GM23248 (cell line): ENCODE results near the gene POLRMT. TPM values are rescaled to one million over a fixed set of nuclear protein-coding genes. Genes with fewer than 3 reads are reported as not detected.

Experiments used
- DNase-seq: peaks from one replicate; pipeline ENCODE4 v3.0.0-alpha.2; 2015
- H2AFZ ChIP-seq: fragments of 200-600 bp; sonication (generic); 2 replicates; pipeline ENCODE4 v1.6.1; 2016; ENCODE audit warnings: antibody characterized with exemption
- H3F3A ChIP-seq: fragments of 200-600 bp; sonication (generic); 2 replicates; pipeline ENCODE4 v1.6.1; 2016; ENCODE audit warnings: mild to moderate bottlenecking, antibody characterized with exemption, mixed run types; ENCODE audit not compliant: insufficient read depth
- H3K27ac ChIP-seq: fragments of 200-600 bp; sonication (generic); 2 replicates; pipeline ENCODE4 v1.5.1; 2016; ENCODE audit warnings: mild to moderate bottlenecking
- H3K27me3 ChIP-seq: fragments of 200-600 bp; sonication (generic); replicated peaks from 2 replicates; pipeline ENCODE4 v1.6.1; 2016; ENCODE audit warnings: mild to moderate bottlenecking; ENCODE audit not compliant: insufficient read depth
- H3K36me3 ChIP-seq: fragments of 200-600 bp; sonication (generic); 2 replicates; pipeline ENCODE4 v1.6.1; 2016; ENCODE audit warnings: low read depth, mild to moderate bottlenecking
- H3K4me1 ChIP-seq: fragments of 200-600 bp; sonication (generic); 2 replicates; pipeline ENCODE4 v1.6.1; 2016; ENCODE audit warnings: mild to moderate bottlenecking; ENCODE audit not compliant: insufficient read depth
- H3K4me2 ChIP-seq: fragments of 200-600 bp; sonication (generic); one replicate; pipeline ENCODE4 v1.6.1; 2016; ENCODE audit warnings: mild to moderate bottlenecking; ENCODE audit not compliant: unreplicated experiment
- H3K4me3 ChIP-seq: fragments of 200-600 bp; sonication (generic); 2 replicates; pipeline ENCODE4 v1.5.1; 2016; ENCODE audit warnings: mild to moderate bottlenecking
- H3K79me2 ChIP-seq: fragments of 200-600 bp; sonication (generic); 2 replicates; pipeline ENCODE4 v1.6.1; 2016; ENCODE audit warnings: mild to moderate bottlenecking; ENCODE audit not compliant: insufficient read depth
- H3K9ac ChIP-seq: fragments of 200-600 bp; sonication (generic); 2 replicates; pipeline ENCODE4 v1.6.1; 2016; ENCODE audit warnings: mild to moderate bottlenecking
- H3K9me2 ChIP-seq: fragments of 200-600 bp; sonication (generic); 2 replicates; pipeline ENCODE4 v1.6.1; 2016; ENCODE audit warnings: mixed run types, mild to moderate bottlenecking, moderate library complexity; ENCODE audit not compliant: insufficient read depth
- H3K9me3 ChIP-seq: fragments of 200-600 bp; sonication (generic); one replicate; pipeline ENCODE4 v1.6.1; 2017; ENCODE audit warnings: low read depth
- H4K20me1 ChIP-seq: fragments of 200-600 bp; sonication (generic); 2 replicates; pipeline ENCODE4 v1.6.0; 2016; ENCODE audit not compliant: insufficient read depth
- EZH2 ChIP-seq: fragments of 200-600 bp; sonication (generic); IDR thresholded peaks from 2 replicates; pipeline ENCODE4 v1.6.1; 2018; ENCODE audit warnings: antibody characterized with exemption, mild to moderate bottlenecking; ENCODE audit not compliant: insufficient read depth, poor library complexity, severe bottlenecking
- EZH2phosphoT487 ChIP-seq: fragments of 200-600 bp; sonication (generic); IDR thresholded peaks from 2 replicates; pipeline ENCODE4 v1.6.1; 2018; ENCODE audit warnings: antibody characterized with exemption, moderate library complexity, mild to moderate bottlenecking, low read depth; ENCODE audit not compliant: insufficient read depth
- WGBS, 2 experiments: methylation state at CpG; one replicate each; pipeline ENCODE4 v1.1.6; 2015 to 2017; ENCODE audit warnings: low lambda C conversion rate in 2 of 2, low coverage in 1 of 2; ENCODE audit errors: missing lambda C conversion rate in 2 of 2; 5-methylcytosine and 5-hydroxymethylcytosine counted together
- in situ Hi-C: fragments of 300-500 bp; cut with MboI; formaldehyde crosslinking; loops from 2 replicates; pipeline ENCODE4 v1.15.0; 2020
- polyA plus RNA-seq: library from polyadenylated mRNA; unstranded; fragments of >200 nt; fragmentation: Nextera tagmentation; extraction: Ambion mirVana; gene quantifications from 2 replicates; pipeline ENCODE4 v1.2.1, GENCODE V29; 2016
- total RNA-seq: library from RNA; depleted of rRNA; stranded (reverse); fragments of >200 nt; shearing (Covaris generic); gene quantifications from 2 replicates; pipeline ENCODE4 v1.2.3, GENCODE V29; 2014

POLRMT gene
- total and polyA plus RNA-seq, 2 experiments from 2014 or later: 23.6 to 36.2 TPM

DNA sequence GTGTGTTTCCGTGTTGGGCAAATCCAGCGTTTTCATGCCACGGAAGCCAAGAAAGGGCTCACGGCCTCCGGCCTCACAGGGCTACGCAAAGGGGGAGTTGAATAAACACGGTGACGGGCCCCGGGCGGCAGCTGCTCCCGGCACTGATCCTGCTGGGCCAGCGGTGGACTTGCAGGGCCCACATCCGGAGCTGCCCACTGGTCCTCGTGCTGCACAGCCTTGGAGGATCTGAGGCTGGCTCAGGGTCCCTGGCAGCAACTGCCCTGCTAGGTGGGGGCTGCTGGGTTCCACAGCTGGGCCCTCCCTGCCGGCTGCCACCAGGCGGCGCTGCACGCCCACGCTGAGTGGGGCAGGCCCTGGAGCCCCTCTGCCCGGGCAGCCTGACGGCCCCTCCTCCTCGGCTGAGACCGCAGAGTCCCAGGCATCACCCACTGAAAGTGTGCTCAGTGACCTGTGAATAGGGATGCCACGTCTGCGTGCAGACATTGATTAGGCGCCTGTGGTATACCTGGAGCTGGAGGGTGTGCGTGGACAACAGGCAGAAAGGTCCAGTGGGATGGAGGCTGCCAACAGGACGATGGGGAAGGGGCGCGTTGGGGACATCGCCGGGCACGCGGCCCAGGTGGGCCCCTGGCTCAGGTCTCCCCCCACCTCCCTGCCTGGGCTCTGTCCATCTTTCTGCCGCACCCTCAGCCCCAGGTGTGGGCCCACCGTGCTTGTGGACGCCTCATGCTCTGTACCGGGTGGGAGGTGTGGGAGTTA, 48.9 kb downstream of the POLRMT start:
- no peak for TF ChIP-seq EZH2
- no peak for TF ChIP-seq EZH2phosphoT487
- H2AFZ ChIP-seq: no peak overlapping the region

DNA sequence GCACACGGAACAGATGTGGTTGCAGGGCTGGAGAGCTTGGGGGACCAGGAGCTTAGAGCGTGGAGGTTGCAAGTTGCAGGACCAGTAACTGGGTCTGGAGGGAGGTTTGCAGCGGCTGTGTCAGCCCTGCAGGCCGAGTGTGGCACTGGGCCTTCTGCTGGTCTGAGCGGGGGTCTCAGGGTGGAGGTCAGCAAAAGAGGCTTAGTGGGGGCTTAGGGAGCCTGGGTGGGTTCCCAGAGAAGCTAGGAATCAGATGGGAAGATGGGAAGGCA, 49.4 kb downstream of the POLRMT start:
- 68 to 72% methylated on average over 5 of the region's 5 CpGs for whole genome bisulfite sequencing, 2 experiments
- H2AFZ ChIP-seq: no peak overlapping the region
- no peaks in the 10 kb centered on the region; the same call in 1 of the 2 replicates for H3K36me3 ChIP-seq
- H3K27me3 ChIP-seq: no peaks in the 10 kb centered on the region
- no peak overlapping the region for H3K9ac ChIP-seq
- no peak overlapping the region for H3K4me3 ChIP-seq
- H4K20me1 ChIP-seq: no peaks in the 10 kb centered on the region
- no peaks in the 10 kb centered on the region for H3K9me3 ChIP-seq
- in situ Hi-C loops: no loop called here
- H3K9me2 ChIP-seq: no peaks in the 10 kb centered on the region
- DNase-seq: no peak
- no peak overlapping the region for H3K27ac ChIP-seq
- H3K4me2 ChIP-seq: no peak overlapping the region
- peaks cover 33% of the 10 kb centered on the region for H3K79me2 ChIP-seq
- TF ChIP-seq EZH2 (no peak), EZH2phosphoT487 (no peak)
- 0 out of 2 replicates have a peak, but pooled peaks cover 7% of the 10 kb centered on the region for H3F3A ChIP-seq
- peaks cover 15% of the 10 kb centered on the region for H3K4me1 ChIP-seq

More for the DNA sequence above, 48.9 kb downstream of the POLRMT start:
- Histone ChIP-seq H3K36me3 (no peaks in the 10 kb centered on the region; the same call in 1 of the 2 replicates), H4K20me1 (no peaks in the 10 kb centered on the region), H3K9ac (no peak overlapping the region), H3K4me1 (peaks cover 15% of the 10 kb centered on the region), H3K79me2 (peaks cover 28% of the 10 kb centered on the region), H3K4me2 (no peak overlapping the region), H3F3A (0 out of 2 replicates have a peak, but pooled peaks cover 7% of the 10 kb centered on the region), H3K9me3 (no peaks in the 10 kb centered on the region), H3K4me3 (no peak overlapping the region), H3K27ac (no peak overlapping the region), H3K9me2 (no peaks in the 10 kb centered on the region), H3K27me3 (no peaks in the 10 kb centered on the region)
- in situ Hi-C loops: no loop called here
- 29 to 31% methylated on average over 33 to 37 of the region's 38 CpGs for WGBS, 2 experiments
- peak; percentile 58 for DNase-seq

DNA sequence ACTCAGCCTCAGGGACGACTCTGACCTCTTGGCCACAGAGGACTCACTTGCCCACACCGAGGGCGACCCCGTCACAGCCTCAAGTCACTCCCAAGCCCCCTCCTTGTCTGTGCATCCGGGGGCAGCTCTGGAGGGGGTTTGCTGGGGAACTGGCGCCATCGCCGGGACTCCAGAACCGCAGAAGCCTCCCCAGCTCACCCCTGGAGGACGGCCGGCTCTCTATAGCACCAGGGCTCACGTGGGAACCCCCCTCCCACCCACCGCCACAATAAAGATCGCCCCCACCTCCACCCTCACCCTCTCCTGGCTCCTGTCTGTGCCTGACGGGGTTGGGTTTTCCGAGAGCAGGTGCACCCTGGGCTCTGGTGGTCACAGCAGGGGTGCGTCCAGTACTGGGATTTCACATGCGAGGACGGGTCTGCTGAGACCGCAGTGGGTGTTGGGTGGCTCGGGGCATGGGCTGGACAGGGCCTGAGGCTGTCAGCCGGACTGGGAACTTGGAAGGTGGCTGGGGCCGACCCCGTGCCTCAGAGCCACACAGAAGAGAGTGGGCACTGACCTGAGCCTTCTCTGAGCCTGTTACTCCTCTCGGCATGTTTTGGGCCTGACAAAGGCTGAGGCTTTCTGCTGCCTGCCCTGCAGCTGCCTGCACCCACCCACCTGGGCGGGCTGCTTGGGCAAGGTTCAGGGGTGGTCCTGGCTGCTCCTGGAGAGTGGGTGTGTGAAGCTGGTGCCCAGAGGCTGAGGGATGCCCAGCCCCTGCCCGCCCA, 50.0 kb downstream of the POLRMT start:
- H3K79me2 ChIP-seq: peaks cover 38% of the 10 kb centered on the region
- 88 to 93% methylated on average over 11 to 26 of the region's 27 CpGs for WGBS, 2 experiments
- H3K9me3 ChIP-seq: no peaks in the 10 kb centered on the region
- H3F3A ChIP-seq: 0 out of 2 replicates have a peak, but pooled peaks cover 7% of the 10 kb centered on the region
- H3K9me2 ChIP-seq: no peaks in the 10 kb centered on the region
- TF ChIP-seq EZH2phosphoT487: no peak
- no peak for TF ChIP-seq EZH2
- H3K36me3 ChIP-seq: no peaks in the 10 kb centered on the region; the same call in 1 of the 2 replicates
- H3K27ac ChIP-seq: no peak overlapping the region
- no peak overlapping the region for H2AFZ ChIP-seq
- no peak for DNase-seq
- no peaks in the 10 kb centered on the region for H3K27me3 ChIP-seq
- H3K4me2 ChIP-seq: no peak overlapping the region
- in situ Hi-C loops: no loop called here
- H3K4me1 ChIP-seq: peaks cover 15% of the 10 kb centered on the region
- H3K9ac ChIP-seq: no peak overlapping the region
- H4K20me1 ChIP-seq: no peaks in the 10 kb centered on the region
- no peak overlapping the region for H3K4me3 ChIP-seq

DNA sequence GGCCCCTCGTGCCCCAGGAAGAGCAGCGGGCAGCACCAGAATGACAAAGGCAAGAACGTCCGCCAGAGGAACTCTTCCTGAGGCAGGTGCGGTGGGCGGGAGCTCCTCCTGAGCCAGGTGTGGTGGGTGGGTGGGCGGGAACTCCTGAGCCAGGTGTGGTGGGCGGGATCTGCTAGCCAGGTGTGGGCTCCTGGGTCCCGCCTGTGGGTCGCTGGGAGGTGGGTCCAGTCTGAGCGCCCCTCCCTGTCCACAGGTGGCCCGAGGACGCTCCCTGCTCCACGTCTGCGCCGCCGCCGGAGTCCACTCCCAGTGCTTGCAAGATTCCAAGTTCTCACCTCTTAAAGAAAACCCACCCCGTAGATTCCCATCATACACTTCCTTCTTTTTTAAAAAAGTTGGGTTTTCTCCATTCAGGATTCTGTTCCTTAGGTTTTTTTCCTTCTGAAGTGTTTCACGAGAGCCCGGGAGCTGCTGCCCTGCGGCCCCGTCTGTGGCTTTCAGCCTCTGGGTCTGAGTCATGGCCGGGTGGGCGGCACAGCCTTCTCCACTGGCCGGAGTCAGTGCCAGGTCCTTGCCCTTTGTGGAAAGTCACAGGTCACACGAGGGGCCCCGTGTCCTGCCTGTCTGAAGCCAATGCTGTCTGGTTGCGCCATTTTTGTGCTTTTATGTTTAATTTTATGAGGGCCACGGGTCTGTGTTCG, 50.7 kb downstream of the POLRMT start:
- Histone ChIP-seq H3K4me2 (no peak overlapping the region), H3K9me2 (no peaks in the 10 kb centered on the region), H3K36me3 (no peaks in the 10 kb centered on the region; the same call in 1 of the 2 replicates), H2AFZ (no peak overlapping the region), H3F3A (0 out of 2 replicates have a peak, but pooled peaks cover 7% of the 10 kb centered on the region), H3K9ac (no peak overlapping the region), H3K27me3 (no peaks in the 10 kb centered on the region), H3K79me2 (peaks cover 46% of the 10 kb centered on the region), H3K4me3 (no peak overlapping the region), H3K27ac (no peak overlapping the region), H3K9me3 (no peaks in the 10 kb centered on the region), H3K4me1 (peaks cover 15% of the 10 kb centered on the region), H4K20me1 (no peaks in the 10 kb centered on the region)
- peak; percentile 80 for DNase-seq
- TF ChIP-seq EZH2phosphoT487: no peak
- TF ChIP-seq EZH2: no peak
- in situ Hi-C loops: no loop called here
- 80 to 82% methylated on average over 28 to 30 of the region's 31 CpGs for WGBS, 2 experiments
